GM12878 (cell line): Measurements from ENCODE around the gene DXO.
"Not testable (repeated sequence)": the region's sequence is repeated elsewhere in the genome, so short reads cannot be mapped to it uniquely, and the experiment has no call there.

Experiments
- CTCF ChIP-seq, 3 experiments: IDR thresholded peaks in 2 of 3; conservative IDR thresholded peaks in 1 of 3; 2 replicates each; pipeline ENCODE4 v1.5.1; 2011; ENCODE audit warnings: low read depth in 3 of 3, low read length in 3 of 3, mild to moderate bottlenecking in 3 of 3, control low read depth in 2 of 3, moderate library complexity in 2 of 3, inconsistent platforms in 1 of 3, mixed read lengths in 1 of 3; ENCODE audit not compliant: control insufficient read depth in 2 of 3, insufficient read depth in 1 of 3; ENCODE audit errors: extremely low read depth in 1 of 3
- SIN3A ChIP-seq: IDR thresholded peaks from 2 replicates; pipeline ENCODE4 v1.6.1; 2012; ENCODE audit warnings: low read depth, low read length, improper control_type of control experiment

GRCh38 chr6:32004864-32005537 lies 33.1 kb upstream of the DXO start:
- TF ChIP-seq SIN3A; CTCF (IDR thresholded peaks at IDR 0.05 in 2 of 3, conservative IDR thresholded peaks at IDR 0.05 in 1 of 3; ENCODE audit: control insufficient read depth in 2 of 3, extremely low read depth in 1 of 3, insufficient read depth in 1 of 3, low read depth in 3 of 3, low read length in 3 of 3): not testable (repeated sequence)
